EL (cell line): Measurements from ENCODE around the gene SPTBN1.
"Not testable (repeated sequence)": the region's sequence is repeated elsewhere in the genome, so short reads cannot be mapped to it uniquely, and the experiment has no call there.

Experiments used
- DNase-seq: peaks from one replicate; pipeline ENCODE4 v3.0.0-alpha.2; 2016

Gene SPTBN1

DNA sequence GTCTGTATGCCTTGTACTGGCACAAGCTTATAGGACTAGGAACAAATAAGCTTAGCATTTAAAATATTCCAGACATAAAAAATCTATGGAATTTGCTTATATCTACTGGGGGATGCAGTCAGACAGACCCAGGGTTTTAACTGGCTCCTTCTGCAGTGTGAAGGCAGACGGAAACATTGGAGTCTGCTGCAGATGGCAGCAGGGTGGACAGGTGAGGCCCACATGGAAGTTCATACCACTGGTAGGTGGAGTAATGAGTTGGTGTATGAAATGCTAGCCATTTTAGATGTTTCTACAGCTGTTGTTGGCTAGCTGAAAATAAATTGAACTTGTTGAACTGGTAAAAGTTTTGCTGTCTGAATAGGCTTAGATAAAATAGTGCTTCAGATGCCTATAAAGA is 17.7 kb downstream of the SPTBN1 start:
- DNase-seq: no peak

- no peak for DNase-seq
Measured at GRCh38 chr2:54475285-54475684, 19.2 kb downstream of the SPTBN1 start.

GRCh38 chr2:54475919-54476318 is 19.8 kb downstream of the SPTBN1 start:
- no peak for DNase-seq

DNA sequence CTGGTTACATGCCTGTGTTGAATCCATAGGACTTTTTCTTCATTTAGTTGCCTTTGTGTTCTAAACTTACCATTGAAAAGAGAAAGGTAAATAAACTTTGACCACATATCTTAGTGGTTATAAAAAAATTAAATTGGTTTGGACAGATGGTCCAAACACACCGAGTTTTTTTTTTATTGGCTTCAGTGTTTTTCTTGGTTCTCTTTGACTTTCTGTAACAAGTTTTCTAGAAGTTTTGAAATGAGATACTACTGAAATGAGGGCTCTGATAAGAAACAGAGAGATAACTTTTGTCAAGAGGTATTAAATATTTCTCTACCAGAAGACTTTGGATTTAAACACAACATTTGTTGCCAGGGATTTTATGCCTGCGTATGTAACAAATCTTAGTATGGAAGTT is 20.7 kb downstream of the SPTBN1 start:
- DNase-seq: no peak

DNA sequence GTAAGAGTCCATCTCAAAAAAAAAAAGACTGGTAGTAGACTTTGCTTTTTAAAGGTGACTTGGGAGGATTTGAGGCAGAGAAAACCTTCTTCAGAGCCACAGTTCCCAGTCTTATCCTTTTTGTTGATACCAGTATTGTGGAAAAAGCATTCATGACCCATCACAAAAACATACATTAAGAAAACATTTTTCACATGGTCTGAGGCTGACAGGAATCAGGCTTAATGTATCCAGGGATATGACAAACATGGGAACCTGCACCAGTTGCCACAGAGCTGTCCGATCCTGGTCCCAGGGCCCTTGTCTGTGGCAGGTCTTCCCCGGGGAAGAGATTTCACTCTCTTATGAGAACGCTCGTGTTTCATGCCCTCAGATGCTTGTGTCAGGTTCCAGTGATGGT is 21.8 kb downstream of the SPTBN1 start:
- no peak for DNase-seq

DNA sequence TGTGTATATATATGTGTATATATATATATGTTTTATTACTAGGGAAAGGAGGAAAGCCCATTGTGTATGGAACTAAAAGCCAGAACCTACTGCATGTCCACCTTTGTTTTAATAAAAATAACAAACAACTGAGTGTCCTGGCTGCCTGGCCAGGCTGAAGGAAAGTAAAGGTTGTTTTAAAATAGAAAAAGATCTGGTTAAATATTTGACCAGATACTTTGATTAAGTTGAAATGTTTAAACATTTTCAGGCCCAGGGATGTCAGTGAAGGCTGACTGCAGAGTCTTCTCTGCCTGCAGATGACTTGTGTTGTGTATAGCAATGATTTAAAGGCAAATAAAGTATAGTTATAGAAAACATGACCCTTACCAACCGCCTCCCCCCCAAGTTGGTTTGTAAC is 22.8 kb downstream of the SPTBN1 start:
- DNase-seq: no peak

DNA sequence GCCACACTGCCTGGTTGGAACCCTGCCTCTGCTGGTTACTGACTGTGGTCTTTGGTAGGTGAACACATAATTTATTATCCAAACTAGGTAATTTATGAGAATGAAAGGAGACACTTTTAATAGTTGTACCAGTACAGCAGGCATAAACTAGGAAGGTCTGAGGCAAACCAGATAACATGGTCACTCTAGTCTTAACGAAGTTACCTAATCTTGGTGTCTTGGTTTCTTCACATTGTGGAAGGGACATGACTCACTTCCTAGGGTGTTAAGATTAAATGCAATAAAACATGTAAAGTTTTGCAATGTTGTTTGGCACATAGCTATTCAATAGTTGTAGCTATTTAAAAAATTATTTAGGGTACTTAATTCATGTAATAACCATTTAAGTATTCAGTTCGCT is 23.3 kb downstream of the SPTBN1 start:
- no peak for DNase-seq

- DNase-seq: no peak
Measured at GRCh38 chr2:54480025-54480424, 23.9 kb downstream of the SPTBN1 start.

- no peak for DNase-seq
Measured at GRCh38 chr2:54481686-54482085, 25.6 kb downstream of the SPTBN1 start.

GRCh38 chr2:54482715-54483114 is 26.6 kb downstream of the SPTBN1 start:
- DNase-seq: peak; percentile 92

DNA sequence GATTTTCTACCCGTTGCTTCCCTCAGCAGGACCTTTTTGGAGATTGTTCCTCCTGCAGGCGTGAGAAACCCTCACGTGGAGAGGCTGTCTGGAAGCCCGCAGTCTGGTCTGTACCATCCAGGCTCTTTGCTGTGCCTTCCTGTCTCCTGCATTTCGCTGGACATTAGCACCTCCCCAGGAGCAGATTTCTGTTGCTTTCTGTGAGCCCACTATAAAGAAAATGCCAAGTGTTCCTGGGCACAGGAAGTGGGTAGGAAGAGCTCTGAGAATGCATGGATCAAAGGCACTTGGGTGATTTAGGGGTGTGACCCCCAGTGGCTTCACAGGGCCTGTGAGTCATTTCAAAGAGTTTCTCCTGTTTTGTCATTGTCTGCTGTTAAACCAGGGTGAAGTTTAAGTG is 27.3 kb downstream of the SPTBN1 start:
- DNase-seq: peak; percentile 86

DNA sequence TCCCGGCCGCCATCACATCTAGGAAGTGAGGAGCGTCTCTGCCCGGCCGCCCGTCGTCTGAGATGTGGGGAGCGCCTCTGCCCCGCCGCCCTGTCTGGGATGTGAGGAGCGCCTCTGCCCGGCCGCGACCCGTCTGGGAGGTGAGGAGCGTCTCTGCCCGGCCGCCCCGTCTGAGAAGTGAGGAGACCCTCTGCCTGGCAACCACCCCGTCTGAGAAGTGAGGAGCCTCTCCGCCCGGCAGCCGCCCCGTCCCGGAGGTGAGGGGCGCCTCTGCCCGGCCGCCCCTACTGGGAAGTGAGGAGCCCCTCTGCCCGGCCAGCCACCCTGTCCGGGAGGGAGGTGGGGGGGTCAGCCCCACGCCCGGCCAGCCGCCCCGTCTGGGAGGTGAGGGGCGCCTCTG is 29.6 kb downstream of the SPTBN1 start:
- not testable (repeated sequence) for DNase-seq

DNA sequence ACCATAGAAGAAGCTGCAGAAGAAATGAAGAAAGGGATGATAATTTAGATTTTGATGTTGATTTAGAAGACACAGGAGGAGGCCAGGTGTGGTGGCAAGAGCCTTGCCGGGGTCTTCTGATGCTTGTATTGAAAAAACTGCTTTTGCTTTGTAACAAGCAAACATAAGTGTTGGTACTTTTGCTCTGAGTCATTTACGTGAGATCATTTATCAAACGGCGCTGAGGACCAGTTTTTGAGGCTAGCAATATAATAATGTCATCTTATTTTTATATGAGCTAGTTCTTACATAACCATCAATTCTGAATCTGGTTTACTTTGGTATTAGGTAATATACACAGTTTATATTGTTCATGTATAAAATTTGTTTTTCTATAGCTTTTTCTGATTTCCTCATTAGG is 30.6 kb downstream of the SPTBN1 start:
- no peak for DNase-seq

- DNase-seq: no peak
Measured at GRCh38 chr2:54490863-54491262, 34.7 kb downstream of the SPTBN1 start.

DNA sequence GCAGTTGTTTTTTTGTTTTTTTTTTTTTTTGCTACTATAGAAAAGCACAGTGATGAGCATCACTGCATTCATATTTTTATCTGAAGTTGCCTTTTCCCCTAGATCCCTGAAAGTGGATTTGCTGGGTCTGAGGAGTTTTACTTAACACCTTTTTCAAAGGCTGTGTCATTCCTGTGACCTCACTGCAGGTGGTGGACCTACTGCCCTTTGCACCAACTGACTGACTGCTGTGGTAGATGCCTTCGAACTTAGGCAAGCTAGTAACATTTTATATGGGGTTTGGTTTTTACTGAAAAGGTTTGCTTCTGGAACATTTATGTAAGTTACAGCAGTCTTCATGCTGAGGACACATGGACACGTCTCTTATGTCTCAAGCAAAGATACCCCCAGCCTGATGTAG is 36.2 kb downstream of the SPTBN1 start:
- DNase-seq: no peak

GRCh38 chr2:54494087-54494486 is 38.0 kb downstream of the SPTBN1 start:
- DNase-seq: no peak

GRCh38 chr2:54496920-54497319 is 40.8 kb downstream of the SPTBN1 start:
- no peak for DNase-seq

- DNase-seq: peak; percentile 37
Measured at GRCh38 chr2:54497763-54498680, 41.9 kb downstream of the SPTBN1 start.

- no peak for DNase-seq
Measured at GRCh38 chr2:54499661-54500060, 43.5 kb downstream of the SPTBN1 start.

- no peak for DNase-seq
Measured at GRCh38 chr2:54500404-54501205, 44.5 kb downstream of the SPTBN1 start.

DNA sequence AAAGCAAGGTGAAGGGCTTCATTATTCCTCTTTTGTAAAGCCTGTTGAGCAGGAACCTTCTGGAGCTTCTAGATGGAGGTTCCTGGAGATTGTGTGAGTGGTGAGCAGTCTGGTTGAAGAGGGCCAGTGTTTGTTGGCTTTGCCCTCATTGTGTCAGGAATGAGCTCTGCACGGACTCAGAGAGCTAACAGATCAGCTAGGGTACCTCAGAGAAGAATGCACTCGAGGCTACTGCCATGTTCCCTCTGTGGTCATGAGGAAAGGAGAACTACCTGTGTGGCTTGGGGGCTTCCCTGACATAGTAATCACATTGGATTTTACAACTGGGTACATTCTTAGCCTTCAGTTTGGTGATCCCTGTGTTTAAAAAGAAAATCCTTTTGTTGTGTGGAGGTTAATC is 46.6 kb downstream of the SPTBN1 start:
- DNase-seq: no peak

DNA sequence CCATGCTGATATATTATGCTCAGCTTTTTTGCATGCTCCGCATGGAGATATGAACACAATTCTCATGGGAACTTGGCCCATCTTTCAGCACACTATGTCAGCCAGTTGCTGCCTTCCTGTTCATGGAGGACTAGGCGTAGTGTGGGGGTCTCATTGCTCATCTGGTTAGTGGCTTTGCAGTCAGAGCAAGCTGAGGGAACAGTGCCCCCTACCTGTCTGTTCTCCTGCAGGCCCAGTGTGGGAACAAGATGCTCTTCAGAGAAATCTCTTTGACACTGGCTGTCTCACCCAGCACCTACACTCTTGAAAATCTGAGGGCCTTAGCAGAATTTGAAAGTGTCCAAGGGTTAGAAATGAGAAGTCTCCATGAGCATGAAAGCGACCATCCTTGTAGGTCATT is 47.1 kb downstream of the SPTBN1 start:
- peak; percentile 37 for DNase-seq

GRCh38 chr2:54503828-54504227 is 47.7 kb downstream of the SPTBN1 start:
- no peak for DNase-seq

- no peak for DNase-seq
Measured at GRCh38 chr2:54504866-54505265, 48.7 kb downstream of the SPTBN1 start.
